GM12801 (cell line): Measurements from ENCODE around the gene RPLP2.

Experiments
- TF ChIP-seq, protein P1 (sequence below): IDR thresholded peaks from one replicate; pipeline ENCODE4 v1.5.1; 2011; ENCODE audit warnings: control low read depth; ENCODE audit not compliant: insufficient read length; ENCODE audit errors: extremely low read depth

Gene RPLP2

DNA sequence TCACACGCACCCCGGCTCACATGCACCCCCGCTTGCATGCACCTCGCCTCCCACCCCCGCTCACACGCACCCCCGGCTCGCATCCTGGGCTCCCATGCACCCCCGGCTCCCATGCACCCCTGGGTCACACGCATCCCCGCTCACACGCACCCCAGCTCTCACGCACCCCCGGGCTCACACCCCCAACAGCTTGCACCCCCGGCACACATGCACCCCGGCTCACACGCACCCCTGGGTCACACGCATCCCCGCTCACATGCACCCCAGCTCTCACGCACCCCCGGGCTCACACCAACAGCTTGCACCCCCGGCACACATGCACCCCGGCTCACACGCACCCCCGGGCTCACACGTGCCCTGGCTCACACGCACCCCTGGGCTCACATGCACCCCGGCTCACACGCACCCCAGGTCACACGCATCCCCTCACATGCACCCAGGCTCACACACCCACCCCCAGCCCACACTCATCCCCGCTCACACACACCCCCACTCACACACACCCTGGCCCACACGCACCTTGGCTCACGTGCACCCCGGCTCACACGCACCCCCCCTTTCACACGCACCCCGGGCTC is 49.1 kb downstream of the RPLP2 start:
- TF ChIP-seq, protein P1, sequence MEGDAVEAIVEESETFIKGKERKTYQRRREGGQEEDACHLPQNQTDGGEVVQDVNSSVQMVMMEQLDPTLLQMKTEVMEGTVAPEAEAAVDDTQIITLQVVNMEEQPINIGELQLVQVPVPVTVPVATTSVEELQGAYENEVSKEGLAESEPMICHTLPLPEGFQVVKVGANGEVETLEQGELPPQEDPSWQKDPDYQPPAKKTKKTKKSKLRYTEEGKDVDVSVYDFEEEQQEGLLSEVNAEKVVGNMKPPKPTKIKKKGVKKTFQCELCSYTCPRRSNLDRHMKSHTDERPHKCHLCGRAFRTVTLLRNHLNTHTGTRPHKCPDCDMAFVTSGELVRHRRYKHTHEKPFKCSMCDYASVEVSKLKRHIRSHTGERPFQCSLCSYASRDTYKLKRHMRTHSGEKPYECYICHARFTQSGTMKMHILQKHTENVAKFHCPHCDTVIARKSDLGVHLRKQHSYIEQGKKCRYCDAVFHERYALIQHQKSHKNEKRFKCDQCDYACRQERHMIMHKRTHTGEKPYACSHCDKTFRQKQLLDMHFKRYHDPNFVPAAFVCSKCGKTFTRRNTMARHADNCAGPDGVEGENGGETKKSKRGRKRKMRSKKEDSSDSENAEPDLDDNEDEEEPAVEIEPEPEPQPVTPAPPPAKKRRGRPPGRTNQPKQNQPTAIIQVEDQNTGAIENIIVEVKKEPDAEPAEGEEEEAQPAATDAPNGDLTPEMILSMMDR, result no peak

DNA sequence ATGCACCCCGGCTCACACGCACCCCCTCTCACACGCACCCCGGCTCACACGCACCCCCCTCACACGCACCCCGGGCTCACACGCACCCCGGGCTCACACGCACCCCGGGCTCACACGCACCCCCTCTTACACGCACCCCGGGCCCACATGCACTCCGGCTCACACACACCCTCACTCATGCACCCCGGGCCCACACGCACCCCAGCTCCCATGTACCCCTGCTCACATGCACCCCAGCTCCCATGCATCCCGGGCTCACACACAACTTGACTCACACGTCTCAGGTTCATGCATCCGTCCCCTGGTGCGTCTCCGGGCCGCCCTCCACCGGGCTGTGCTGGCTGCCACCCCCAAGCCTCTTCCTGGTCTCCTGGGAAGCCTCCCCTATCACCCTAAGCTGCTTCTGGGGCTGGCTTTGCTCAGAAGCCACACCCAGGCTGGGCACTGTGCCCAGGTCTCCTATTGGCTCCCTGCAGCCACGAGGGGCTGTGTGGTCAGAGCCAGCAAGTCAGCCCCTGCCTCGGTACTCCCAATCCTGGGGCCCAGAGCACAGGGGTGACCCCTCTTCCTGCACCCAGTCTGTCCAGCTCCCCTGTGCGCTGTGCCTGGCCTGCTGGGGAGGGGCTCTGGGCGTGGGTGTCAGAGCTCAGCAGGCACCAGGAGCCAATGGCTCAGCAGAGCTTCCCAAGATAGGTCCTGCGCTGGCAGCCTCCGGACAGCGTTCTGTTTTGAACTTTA is 49.8 kb downstream of the RPLP2 start:
- TF ChIP-seq, protein P1, result no peak

DNA sequence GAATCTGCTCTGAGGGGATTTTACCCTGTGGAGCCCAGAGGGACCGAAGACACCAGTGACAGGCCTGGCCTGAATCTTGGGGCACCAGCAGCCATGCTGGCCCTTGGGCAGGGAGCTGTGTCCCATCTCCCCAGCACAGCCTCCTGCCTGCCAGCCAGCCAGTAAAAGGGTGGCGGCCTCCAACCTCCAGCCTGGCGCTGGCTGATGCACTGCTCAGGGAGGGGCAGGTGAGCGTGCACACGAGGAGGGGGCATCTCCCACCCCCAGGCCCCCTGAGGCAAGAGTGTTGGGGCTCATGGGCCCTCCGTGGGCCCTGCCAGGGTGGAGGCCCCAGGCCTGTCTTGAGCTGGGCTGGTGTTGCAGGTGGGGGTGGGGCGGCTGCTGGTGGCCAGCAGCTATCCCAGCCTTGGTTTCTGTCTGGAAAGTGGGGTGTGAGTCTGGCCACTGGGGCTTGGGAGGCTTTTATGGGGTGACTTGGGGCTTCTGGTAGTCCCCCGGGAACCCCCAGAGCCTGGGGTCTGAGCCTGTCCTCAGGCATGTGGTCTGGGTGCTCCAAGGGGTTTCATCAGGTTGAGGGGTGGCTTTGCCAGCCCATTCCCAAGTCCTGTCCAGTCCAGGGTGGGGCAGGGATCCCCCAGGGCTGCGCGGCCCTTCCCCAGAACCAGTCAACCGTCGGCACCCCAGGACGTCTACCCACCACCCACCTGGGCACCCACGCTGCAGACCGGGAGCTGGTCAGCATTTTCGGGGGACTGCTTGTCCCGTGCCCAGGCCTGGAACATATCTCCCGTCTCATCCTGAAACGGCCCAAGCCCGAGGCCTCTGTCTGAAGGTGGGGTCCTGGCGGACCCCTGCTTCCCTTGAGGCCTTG is 50.7 kb downstream of the RPLP2 start:
- TF ChIP-seq, protein P1, result no peak

DNA sequence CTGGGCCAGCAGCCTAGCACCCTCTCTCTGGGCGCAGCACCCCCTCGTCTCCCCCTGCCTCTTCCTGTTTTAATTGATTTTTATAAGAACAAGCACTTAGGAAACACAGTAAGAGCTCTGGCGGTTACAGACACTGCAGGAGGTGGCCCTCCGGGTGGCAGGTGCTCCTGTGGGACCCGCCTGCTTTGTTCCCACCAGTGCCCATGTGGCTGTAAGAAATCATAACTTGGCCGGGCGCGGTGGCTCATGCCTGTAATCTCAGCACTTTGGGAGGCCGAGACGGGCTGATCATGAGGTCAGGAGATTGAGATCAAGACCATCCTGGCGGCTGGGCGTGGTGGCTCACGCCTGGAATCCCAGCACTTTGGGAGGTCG is 51.3 kb downstream of the RPLP2 start:
- TF ChIP-seq, protein P1, result no peak

DNA sequence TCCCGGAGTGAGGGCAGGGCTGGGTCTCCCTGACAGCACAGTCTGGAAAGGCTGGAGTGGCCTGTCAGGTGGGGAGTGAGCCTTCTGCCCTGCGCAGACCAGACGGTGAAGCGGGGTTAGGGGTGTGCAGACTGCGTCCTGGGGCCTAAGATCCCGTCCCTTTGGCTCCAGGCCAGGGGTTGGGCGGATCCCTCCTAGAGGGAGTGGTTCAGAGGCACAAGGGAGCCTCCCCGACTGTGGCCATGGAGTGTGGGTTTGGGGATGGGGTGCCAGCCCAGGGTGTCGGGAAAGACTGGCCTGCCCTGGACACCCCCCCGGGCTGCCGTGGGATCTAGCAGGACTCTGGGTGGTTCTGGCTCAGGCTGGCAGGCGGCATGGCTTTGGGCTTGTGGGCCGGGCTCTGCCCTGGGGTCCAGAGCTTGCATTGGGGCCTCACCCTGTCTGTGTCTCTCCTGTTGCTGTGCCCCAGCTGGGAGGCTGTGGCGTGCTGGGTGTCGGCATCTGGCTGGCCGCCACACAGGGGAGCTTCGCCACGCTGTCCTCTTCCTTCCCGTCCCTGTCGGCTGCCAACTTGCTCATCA is 52.4 kb downstream of the RPLP2 start:
- TF ChIP-seq, protein P1, result no peak
